ENCODE measurements around the gene ANO1. TPM values are rescaled to one million over a fixed set of nuclear protein-coding genes. Genes with fewer than 3 reads are reported as not detected.

ANO1 gene
- total RNA-seq, 1 experiment from 2014 or later = 10.9 TPM

DNA sequence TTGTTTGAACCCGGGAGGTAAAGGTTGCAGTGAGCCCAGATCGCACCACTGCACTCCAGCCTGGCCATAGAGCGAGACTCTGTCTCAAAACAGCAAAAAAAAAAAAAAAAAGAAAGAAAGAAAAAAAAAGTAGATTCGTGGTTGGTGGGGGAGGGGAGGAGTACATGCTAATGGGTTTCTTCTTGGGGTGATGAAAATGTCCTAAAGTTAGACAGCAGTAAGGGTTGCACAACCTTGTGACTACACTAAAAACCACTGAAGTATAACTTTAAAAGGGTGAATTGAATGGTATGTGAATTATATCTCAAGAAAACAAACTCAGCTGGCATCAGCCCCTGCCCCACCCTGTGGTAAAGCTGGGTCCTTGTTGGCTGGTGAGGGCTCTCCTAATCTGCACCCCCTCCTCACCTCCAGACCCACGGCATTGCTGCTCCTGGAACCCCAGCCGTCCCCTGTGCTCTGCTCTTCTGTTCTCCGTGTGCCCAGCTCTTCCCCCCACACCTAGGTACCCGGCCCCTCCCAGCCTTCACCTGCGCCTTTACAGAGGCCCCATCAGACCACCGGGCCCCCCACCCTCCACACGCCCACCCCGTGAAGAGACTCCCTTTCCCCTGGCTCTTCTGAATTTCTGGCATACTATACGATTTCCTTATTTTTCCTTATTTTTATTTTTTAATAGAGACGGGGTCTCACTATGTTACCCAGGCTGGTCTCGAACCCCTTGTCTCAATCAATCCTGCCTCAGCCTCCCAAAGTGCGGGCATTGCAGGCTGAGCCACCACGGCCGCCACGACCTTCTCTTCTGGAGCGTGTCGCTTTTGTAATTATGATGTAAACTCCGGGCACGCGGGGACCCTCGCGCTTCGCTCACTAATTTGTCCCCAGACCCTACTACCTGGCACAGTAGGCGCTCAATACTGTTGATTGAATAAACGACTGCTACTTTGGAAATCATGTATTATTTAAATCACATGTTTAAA, 124.1 kb downstream of the ANO1 start:
- TF ChIP-seq, protein P1, sequence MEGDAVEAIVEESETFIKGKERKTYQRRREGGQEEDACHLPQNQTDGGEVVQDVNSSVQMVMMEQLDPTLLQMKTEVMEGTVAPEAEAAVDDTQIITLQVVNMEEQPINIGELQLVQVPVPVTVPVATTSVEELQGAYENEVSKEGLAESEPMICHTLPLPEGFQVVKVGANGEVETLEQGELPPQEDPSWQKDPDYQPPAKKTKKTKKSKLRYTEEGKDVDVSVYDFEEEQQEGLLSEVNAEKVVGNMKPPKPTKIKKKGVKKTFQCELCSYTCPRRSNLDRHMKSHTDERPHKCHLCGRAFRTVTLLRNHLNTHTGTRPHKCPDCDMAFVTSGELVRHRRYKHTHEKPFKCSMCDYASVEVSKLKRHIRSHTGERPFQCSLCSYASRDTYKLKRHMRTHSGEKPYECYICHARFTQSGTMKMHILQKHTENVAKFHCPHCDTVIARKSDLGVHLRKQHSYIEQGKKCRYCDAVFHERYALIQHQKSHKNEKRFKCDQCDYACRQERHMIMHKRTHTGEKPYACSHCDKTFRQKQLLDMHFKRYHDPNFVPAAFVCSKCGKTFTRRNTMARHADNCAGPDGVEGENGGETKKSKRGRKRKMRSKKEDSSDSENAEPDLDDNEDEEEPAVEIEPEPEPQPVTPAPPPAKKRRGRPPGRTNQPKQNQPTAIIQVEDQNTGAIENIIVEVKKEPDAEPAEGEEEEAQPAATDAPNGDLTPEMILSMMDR (conservative IDR thresholded peaks at IDR 0.05) = no peak
- no peak overlapping the region for H3K14ac ChIP-seq (ENCODE audit: insufficient read depth, low read length)
- DNase-seq = no peak
- no peak overlapping the region for H3K18ac ChIP-seq (ENCODE audit: insufficient read length, low read depth, low read length)
- H3K4me1 ChIP-seq (ENCODE audit: insufficient read depth, low read length) = no peaks in the 10 kb centered on the region
- no peak overlapping the region for H3K27ac ChIP-seq (ENCODE audit: insufficient read length, low read depth, low read length)
- no peak overlapping the region for H4K8ac ChIP-seq (replicated peaks; ENCODE audit: insufficient read length, low read depth, low read length)
- no peak overlapping the region for H3K9ac ChIP-seq (ENCODE audit: extremely low read depth, insufficient read length, low read length)
- no peak overlapping the region for H4K5ac ChIP-seq (ENCODE audit: insufficient read length, low read depth, low read length)
- H3K23ac ChIP-seq (ENCODE audit: insufficient read length, low read depth, low read length) = no peak overlapping the region
- no peak overlapping the region for H3T11ph ChIP-seq (ENCODE audit: low read length)
- H3K27me3 Mint-ChIP-seq (ENCODE audit: low read depth) = peaks cover 2% of the 10 kb centered on the region; the same call in 1 of the 2 replicates
- H3K27ac Mint-ChIP-seq = no peak overlapping the region; a peak in 1 of 7 replicates
- no peaks in the 10 kb centered on the region for H3K27me3 ChIP-seq (ENCODE audit: insufficient read depth, low read length)
- H2AK5ac ChIP-seq (ENCODE audit: insufficient read length, low read length) = no peak overlapping the region
- peak overlapping the region; percentile 99 for H3K4me2 ChIP-seq (ENCODE audit: insufficient read depth, insufficient read length, low read length)
- no peak overlapping the region for H3K56ac ChIP-seq (ENCODE audit: insufficient read length, low read depth, low read length)
- peaks cover 0 to 5% of the 10 kb centered on the region in 2 experiments; a peak in 3 of 5 replicates for H3K9me3 Mint-ChIP-seq
- H3K9me3 ChIP-seq (ENCODE audit: control insufficient read depth, low read depth, low read length) = no peaks in the 10 kb centered on the region
- H3K23me2 ChIP-seq (ENCODE audit: insufficient read length, low read depth, low read length, poor library complexity, severe bottlenecking) = peaks cover 14% of the 10 kb centered on the region
- no peak overlapping the region for H3K4ac ChIP-seq (ENCODE audit: low read depth, low read length)
- H4K20me1 ChIP-seq (ENCODE audit: control insufficient read depth, insufficient read depth, insufficient read length) = peaks cover 3% of the 10 kb centered on the region
- peaks cover 9% of the 10 kb centered on the region for H3K79me1 ChIP-seq (ENCODE audit: insufficient read depth, low read depth, low read length, poor library complexity, severe bottlenecking)
- peaks cover 32% of the 10 kb centered on the region in 2 experiments for H3K4me1 Mint-ChIP-seq
- H3K79me2 ChIP-seq (ENCODE audit: insufficient read depth, low read length) = peaks cover 17% of the 10 kb centered on the region
- H2BK12ac ChIP-seq (ENCODE audit: insufficient read length, low read depth, low read length) = no peak overlapping the region
- no peak overlapping the region for H2BK120ac ChIP-seq (ENCODE audit: low read depth, low read length, poor library complexity, severe bottlenecking)
- H3K36me3 Mint-ChIP-seq (ENCODE audit: insufficient read depth in 1 of 3, low read depth in 3 of 3) = peaks cover 19 to 28% (median 23%) of the 10 kb centered on the region in 3 experiments
- H2BK20ac ChIP-seq (ENCODE audit: low read depth, low read length, poor library complexity, severe bottlenecking) = no peak overlapping the region
- no peak overlapping the region for H4K91ac ChIP-seq (ENCODE audit: insufficient read length, low read depth, low read length)
- no CpG with 5 or more reads among the region's 29 CpGs for WGBS (ENCODE audit: extremely low coverage, insufficient read length, low lambda C conversion rate)
- H2BK5ac ChIP-seq (ENCODE audit: insufficient read length, low read length) = no peak overlapping the region
- H2AFZ ChIP-seq (ENCODE audit: low read length) = no peak overlapping the region
- no peak overlapping the region for H2BK15ac ChIP-seq (ENCODE audit: low read depth, low read length)
- peak overlapping the region; percentile 85 to 87 for H3K4me3 Mint-ChIP-seq

Measured in H9 (cell line).